Measurements from ENCODE around the gene ARHGAP24.

Gene ARHGAP24

GRCh38 chr4:85474818-85475630, at the start of gene ARHGAP24:
Gene ARHGAP24, plus strand, starts transcription at chr4:85475150.
- DNase-seq: peak; percentile 93

DNA sequence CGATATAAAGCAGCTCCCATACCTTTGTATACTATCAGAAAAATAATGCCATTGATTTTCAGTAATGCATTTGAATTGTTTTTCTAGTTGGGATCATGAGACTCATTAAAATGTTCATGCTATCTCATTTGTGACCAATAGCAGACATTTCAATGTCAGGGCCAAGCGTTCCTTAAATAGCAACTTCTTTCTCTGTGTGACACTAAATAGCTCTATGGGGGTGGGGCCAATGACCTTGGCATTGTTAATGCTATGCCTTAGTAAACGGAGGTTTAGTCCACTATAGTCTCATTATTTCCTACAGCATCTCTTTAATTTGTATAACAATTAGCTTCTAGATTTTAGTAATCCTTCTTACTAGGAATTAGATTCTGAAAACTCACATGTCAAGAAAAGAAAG, 48.6 kb upstream of the ARHGAP24 start:
- no peak for DNase-seq

DNA sequence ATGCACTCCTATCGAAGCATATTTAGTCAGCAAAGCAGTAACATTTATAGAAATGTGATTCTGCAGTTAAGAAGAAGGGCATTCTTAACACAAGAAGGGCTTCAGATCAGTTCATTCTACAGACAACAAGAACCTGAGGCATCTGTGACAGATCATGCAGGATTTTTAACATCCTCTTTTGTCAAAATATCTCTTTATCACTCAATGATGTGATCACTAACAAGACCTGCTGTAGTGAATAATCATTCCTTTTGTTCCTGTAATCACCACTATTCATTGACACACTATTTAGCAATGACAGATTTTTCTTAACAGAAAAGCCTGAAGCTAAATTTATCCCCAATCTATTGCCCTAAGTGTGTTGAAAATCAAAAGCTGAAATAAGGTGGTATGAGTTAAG, 47.8 kb upstream of the ARHGAP24 start:
- no peak for DNase-seq

DNA sequence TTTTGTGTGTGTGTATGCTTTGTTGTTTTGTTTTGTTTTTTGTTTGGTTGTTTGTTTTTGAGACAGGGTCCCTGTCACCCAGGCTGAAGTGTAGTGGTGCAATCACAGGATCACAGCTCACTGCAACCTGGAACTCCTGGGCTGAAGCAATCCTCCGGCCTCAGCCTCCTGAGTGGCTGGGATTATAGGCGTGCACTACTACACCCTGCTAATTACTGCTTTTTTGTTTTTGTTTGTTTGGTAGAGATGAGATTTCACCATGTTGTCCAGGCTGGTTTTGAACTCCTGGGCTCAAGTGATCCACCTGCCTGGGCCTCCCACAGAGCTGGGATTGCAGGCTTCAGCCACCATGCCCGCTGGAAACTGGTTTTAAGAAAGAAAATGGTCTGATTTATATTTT, 44.7 kb upstream of the ARHGAP24 start:
- no peak for DNase-seq

DNA sequence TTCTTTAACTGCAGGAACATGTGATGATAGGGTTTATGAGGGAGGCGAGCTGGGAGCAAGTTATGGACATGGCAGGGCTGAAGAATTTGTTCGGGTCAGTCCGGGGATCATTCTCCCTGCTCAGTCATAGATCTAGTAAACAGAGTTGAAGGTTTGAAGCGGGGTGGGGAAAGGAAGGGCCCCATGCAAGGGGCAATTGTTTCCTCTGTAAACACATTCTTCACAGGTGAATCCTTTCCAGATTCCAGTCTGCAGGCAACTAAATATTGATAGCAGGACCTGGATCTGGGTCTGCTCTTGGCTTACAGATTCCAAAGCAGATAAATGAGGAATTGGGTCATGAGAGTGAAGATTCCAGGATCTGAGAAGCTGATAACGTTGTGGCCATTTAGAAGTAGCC, 44.3 kb upstream of the ARHGAP24 start:
- DNase-seq: no peak

DNA sequence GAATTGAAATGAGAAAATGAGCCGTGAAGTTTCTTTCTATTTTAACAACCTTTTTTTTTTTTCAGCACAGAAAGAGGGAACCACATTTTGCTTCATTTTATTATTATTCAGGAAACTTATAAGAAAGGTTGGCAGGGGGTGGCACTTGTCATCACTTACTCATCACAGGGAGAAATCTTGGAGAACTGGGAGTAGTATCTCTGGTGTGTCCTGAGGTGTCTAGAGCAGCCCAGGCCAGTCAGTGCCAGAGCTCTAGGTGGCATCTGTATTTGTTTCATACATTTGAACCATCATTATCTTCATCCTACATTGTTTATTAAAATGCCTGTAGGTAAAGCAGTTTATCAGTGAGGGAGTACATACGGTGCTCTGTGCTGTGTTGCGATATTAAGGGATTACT, 43.8 kb upstream of the ARHGAP24 start:
- DNase-seq: no peak

GRCh38 chr4:85431881-85432485, 43.0 kb upstream of the ARHGAP24 start:
- DNase-seq: no peak

DNA sequence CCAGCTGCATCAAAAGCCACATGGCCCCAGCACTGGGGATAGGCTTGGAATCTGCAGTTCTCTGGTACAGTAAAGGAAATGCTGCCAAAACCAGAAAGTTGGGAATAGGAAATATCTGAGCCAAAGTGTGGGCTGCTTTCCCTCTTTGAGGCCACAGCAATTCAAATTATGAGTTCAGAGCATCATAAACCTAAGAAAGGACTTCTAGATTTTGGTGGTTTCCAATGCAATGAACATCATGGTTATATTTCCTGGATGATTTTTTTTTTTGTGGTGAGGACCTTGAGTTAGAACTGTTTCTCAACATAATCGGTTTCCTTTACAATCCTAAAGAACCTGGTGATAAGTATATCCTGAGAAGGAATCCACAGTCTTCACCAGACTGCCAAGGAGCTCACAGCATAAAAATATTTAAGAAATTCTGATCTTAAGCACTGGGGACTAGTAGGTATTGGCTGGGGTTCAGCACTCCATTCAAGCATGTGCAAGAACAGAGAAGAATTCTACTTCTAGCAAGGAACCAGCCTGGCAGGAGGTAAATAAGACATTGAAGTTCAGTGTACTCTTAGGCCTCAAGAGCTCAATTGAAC, 29.8 kb upstream of the ARHGAP24 start:
- DNase-seq: no peak

DNA sequence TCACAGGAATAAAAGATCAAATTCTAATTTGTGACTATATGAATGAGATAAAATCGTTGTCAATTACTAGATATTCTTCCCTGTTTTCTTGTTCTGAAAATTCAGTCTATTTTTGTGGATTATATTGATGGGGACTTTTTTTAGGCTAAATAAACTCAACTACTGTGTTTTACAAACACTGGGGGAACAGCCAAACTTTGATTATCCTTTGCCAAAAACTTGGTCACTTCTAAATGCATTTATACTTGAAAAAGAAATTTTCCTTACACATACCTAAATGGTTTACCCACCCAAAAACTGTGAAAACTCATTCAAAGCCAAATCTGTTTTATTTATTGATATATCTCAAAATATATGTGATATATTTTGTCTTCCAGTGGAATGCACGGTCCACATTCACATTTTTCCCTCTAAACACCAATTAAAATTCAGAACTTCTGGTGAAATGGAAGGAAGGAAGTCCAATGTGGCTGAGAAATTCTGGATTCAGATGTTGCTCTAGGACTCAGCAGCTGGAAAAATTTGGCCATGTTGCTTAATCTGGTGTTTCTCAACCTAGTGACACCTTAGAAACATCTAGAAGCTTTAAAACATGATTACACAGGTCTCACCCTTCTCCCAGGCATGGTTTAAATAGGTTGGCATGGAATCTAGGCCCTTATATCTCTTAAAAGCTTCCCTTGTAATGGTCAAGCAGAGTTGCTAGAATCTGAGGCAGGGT, 28.6 kb upstream of the ARHGAP24 start:
- no peak for DNase-seq

DNA sequence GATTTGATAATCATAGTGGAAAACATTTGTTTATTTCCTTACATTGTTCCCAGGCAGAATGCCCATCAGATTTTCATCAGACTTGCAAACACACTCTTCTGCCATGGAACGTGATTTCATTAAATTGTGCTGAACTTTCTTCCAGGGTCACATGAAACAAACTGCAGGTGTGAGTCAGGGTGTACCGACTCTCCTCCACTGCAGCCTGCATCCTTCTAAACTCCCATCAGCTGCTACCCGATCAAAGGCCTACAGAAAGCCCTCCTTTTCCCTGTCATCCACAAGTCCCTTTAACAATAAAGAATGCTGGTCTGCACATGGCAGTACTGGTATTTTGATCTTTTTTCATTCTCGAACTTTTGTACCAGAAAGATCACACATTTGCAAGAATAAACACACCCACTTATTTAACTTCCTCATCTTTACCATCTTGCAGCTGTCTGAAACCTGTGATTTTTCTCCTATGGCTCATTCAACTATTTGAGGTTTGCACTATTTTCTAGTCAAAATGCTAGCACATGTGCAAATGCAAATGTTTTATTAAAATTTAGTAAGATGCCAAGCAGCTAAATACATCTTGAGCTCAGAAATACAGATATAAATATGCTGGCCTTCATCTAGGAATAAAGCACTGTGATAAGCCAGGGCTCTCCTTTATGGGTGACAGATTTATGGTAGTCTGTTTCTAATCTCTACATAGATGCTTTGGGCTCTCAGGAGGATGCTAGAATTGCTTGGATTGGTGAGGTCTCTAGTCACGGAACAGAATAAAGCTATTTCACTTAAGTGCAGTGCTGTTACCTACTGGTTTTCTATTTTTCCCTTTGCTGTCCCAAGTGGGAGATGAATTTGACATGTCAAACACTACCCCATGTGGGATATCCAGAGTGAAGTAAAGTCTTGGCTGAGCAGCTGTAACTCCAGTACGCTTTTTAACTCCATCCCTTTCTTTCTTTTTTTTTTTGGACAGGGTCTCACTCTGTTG, 25.8 kb upstream of the ARHGAP24 start:
- no peak for DNase-seq

DNA sequence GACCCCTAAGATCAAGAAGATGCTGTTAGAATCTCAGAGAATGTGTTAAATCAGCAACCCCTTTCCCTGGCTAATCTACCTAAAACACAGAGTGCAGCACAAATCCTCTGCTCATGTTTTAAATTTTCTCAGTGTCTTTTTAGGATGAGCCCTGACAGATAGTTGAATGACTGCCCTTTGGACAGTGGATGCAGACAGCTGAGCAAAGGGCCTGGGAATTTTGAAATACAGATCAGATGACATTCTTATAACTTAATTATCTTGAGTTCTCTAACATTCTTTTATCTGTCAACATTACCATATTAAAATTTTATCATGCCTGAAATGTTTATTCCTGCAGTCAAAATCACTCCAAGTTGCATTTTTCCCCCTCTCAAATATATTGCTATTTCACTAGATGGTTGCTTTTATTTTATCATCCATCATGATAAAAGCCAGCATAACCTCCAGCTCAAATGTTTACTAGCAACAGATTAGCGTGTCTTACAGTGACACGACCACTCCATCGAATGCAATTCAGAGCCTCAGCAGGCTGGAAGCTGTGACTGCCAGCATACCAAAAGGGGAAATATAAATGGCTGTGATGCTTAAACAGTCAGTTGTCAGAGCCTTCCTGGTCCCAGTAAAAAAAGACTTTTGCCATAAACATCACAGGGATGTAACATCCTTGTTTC, 22.8 kb upstream of the ARHGAP24 start:
- no peak for DNase-seq

DNA sequence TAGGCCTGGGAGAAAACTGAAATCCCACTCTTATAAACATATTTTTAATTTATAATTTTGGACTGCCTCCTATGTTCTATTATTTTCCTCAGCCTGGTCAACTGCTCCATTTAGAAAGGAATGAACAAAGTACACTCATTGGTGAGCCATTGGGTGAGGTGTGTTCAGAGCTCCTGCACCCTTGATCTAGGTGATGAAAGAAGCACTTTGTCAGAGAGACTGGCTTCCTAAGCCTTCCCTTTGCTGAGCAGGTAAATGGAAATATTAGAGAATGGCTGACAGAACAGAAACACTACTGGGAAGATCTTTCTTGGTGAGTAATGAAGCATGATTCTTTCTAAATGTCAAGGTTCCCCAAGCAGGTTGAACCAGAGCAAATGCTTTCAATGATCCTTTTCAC, 19.0 kb upstream of the ARHGAP24 start:
- DNase-seq: no peak

GRCh38 chr4:85457752-85458467, 17.0 kb upstream of the ARHGAP24 start:
- no peak for DNase-seq

GRCh38 chr4:85459736-85460135, 15.2 kb upstream of the ARHGAP24 start:
- DNase-seq: no peak

GRCh38 chr4:85474356-85474755, 594 bp upstream of the ARHGAP24 start:
- peak; percentile 8 for DNase-seq

DNA sequence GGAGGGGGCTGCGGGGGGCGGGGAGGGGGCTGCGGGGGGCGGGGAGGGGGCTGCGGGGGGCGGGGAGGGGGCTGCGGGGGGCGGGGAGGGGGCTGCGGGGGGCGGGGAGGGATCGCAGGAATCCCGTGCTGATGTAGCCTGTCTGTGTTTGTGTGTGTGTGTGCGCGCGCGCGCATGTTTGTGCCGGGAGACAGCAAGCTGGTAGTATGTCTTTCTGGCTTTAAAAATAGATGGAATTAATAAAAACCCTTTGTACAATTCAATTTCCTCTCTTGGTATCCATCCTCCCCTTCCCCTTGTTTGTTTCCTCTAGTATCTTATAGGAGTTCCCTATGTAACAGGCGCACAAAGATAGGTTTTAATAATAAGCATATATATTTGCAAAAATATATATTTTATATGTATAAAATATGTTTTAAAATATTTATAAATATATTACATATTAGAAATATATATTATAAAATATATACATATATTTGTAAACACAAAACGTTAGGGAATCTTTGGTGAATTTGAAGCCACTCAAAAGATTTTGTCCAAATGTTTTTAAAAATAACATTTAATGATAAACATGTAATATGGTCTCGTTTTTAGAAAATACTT, 782 bp downstream of the ARHGAP24 start:
- no peak for DNase-seq

GRCh38 chr4:85476381-85476780, 1.4 kb downstream of the ARHGAP24 start:
- DNase-seq: no peak

GRCh38 chr4:85477534-85477933, 2.6 kb downstream of the ARHGAP24 start:
- no peak for DNase-seq

DNA sequence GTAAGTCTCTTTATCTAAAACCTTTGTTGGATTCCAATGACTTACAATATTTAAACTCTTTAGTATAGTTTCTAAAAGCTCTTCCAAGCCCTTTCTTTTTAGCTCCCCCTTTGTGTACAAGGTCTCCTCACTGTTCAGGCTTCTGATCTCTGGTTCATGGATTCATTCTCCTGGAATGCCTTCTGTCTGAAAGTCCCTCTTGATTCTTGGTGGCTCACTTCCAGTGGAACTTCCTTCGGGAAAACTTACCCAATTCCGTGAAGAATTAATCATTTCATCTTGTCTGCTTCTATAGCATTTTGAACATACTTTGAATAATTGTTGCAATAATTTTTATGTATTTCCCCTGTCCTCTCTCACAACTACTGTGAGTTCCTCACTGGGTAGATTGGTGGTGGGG, 3.6 kb downstream of the ARHGAP24 start:
- no peak for DNase-seq

GRCh38 chr4:85482010-85482738, 7.2 kb downstream of the ARHGAP24 start:
- peak; percentile 64 for DNase-seq
